ENCODE data around the gene SKIL.

SKIL gene

DNA sequence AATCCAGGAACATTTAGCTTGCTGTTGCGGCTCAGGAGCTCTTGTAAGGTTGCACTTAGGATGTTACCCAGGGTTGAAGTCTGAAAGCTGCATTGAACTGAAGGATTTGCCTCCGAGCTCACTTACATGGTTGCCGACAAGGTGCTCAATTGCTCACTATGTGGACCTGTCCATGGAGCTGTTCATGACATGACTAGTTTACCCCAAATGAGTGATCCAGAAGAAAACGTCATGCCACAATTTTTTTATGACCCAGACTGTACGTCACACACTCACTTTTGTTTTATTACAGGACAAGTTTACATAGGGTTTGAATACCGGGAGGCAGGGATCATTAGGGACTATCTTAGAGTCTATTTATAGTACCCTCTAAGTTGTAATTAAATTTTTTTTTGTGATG lies 40.2 kb downstream of the SKIL start:
- no peak overlapping the region for H2AFZ ChIP-seq (ENCODE audit: low read length)
- no peak overlapping the region for H3K9ac ChIP-seq (ENCODE audit: low read length)
- H3K27me3 ChIP-seq (ENCODE audit: insufficient read depth, low read length): no peaks in the 10 kb centered on the region
- no peaks in the 10 kb centered on the region for H3K79me2 ChIP-seq (ENCODE audit: insufficient read depth, low read length)
- peaks cover 34% of the 10 kb centered on the region for H3K36me3 ChIP-seq (ENCODE audit: insufficient read depth, low read length)
- TF ChIP-seq CTCF (IDR thresholded peaks at IDR 0.05; ENCODE audit: low read length) (no peak), EZH2 (IDR thresholded peaks at IDR 0.05; ENCODE audit: borderline replicate concordance, low read length) (no peak)
- H3F3A ChIP-seq (ENCODE audit: insufficient read depth, low read length): no peaks in the 10 kb centered on the region
- no peak overlapping the region for H3K4me3 ChIP-seq (ENCODE audit: low read depth, low read length, poor library complexity, severe bottlenecking)
- no peaks in the 10 kb centered on the region for H3K9me3 ChIP-seq (ENCODE audit: low read length)
- no peaks in the 10 kb centered on the region for H3K9me2 ChIP-seq (ENCODE audit: low read depth, low read length)
- no peaks in the 10 kb centered on the region for H3K4me1 ChIP-seq (ENCODE audit: insufficient read depth, low read length, severe bottlenecking)
- H3K4me2 ChIP-seq (ENCODE audit: low read length): no peak overlapping the region
- no peaks in the 10 kb centered on the region for H4K20me1 ChIP-seq (ENCODE audit: insufficient read depth, low read length)
- no peak overlapping the region for H3K27ac ChIP-seq (ENCODE audit: low read depth, low read length, poor library complexity, severe bottlenecking)

- Histone ChIP-seq H3K9me2 (ENCODE audit: low read depth, low read length) (no peaks in the 10 kb centered on the region), H3K36me3 (ENCODE audit: insufficient read depth, low read length) (no peaks in the 10 kb centered on the region), H3K4me3 (ENCODE audit: low read depth, low read length, poor library complexity, severe bottlenecking) (no peak overlapping the region), H2AFZ (ENCODE audit: low read length) (no peak overlapping the region), H3K9me3 (ENCODE audit: low read length) (0 out of 2 replicates have a peak, but pooled peaks cover 2% of the 10 kb centered on the region), H3K27me3 (ENCODE audit: insufficient read depth, low read length) (no peaks in the 10 kb centered on the region), H3K4me2 (ENCODE audit: low read length) (no peak overlapping the region), H3K9ac (ENCODE audit: low read length) (no peak overlapping the region), H4K20me1 (ENCODE audit: insufficient read depth, low read length) (no peaks in the 10 kb centered on the region), H3F3A (ENCODE audit: insufficient read depth, low read length) (no peaks in the 10 kb centered on the region), H3K79me2 (ENCODE audit: insufficient read depth, low read length) (no peaks in the 10 kb centered on the region), H3K27ac (ENCODE audit: low read depth, low read length, poor library complexity, severe bottlenecking) (no peak overlapping the region), H3K4me1 (ENCODE audit: insufficient read depth, low read length, severe bottlenecking) (peaks cover 3% of the 10 kb centered on the region)
- TF ChIP-seq CTCF (IDR thresholded peaks at IDR 0.05; ENCODE audit: low read length) (no peak), EZH2 (IDR thresholded peaks at IDR 0.05; ENCODE audit: borderline replicate concordance, low read length) (no peak)
These were observed 47.6 kb downstream of the SKIL start for GRCh38 chr3:170405101-170405500.

DNA sequence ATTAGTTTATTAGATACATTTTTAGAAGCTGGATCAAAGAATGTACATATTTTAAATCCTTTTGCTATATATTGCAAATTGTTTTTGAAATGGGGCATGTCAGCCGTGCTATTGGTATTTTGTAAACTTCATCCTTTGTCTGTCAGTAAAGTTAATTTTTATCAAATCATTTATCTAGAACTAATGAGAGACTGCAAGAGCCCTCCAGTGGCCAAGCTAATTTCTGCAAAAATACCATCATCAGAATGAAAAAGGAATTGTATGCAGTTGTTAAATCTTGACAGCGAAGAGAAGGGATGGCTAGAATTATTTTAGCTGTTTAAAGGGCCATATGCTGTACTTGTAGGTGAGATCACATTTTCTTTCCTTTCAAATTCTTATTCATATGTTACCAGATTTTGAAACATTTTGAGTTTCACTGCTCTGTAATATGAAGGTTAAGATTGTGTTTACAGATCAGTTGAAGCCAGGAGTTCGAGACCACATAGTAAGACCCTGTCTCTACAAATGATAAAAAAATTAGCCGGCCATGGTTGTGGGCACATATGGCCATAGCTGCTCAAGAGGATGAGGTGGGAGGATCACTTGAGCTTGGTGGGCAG lies 53.0 kb downstream of the SKIL start:
- Histone ChIP-seq H3K27ac (ENCODE audit: low read depth, low read length, poor library complexity, severe bottlenecking) (no peak overlapping the region), H3K79me2 (ENCODE audit: insufficient read depth, low read length) (no peaks in the 10 kb centered on the region), H3K4me2 (ENCODE audit: low read length) (no peak overlapping the region), H3K4me3 (ENCODE audit: low read depth, low read length, poor library complexity, severe bottlenecking) (no peak overlapping the region), H3K4me1 (ENCODE audit: insufficient read depth, low read length, severe bottlenecking) (peaks cover 3% of the 10 kb centered on the region), H3K27me3 (ENCODE audit: insufficient read depth, low read length) (no peaks in the 10 kb centered on the region), H3K36me3 (ENCODE audit: insufficient read depth, low read length) (no peaks in the 10 kb centered on the region), H3K9ac (ENCODE audit: low read length) (no peak overlapping the region), H3K9me3 (ENCODE audit: low read length) (no peaks in the 10 kb centered on the region), H3F3A (ENCODE audit: insufficient read depth, low read length) (no peaks in the 10 kb centered on the region), H2AFZ (ENCODE audit: low read length) (no peak overlapping the region), H4K20me1 (ENCODE audit: insufficient read depth, low read length) (no peaks in the 10 kb centered on the region), H3K9me2 (ENCODE audit: low read depth, low read length) (no peaks in the 10 kb centered on the region)
- TF ChIP-seq CTCF (IDR thresholded peaks at IDR 0.05; ENCODE audit: low read length) (peak; percentile 75), EZH2 (IDR thresholded peaks at IDR 0.05; ENCODE audit: borderline replicate concordance, low read length) (no peak)

Measured in OCI-LY1 (cell line).